ENCODE results near the gene CADM2.

GRCh38 chr3:85321892-85322291 is 363.1 kb downstream of the CADM2 start:
- TF ChIP-seq ZFX (IDR thresholded peaks at IDR 0.05; ENCODE audit: borderline replicate concordance) = no peak
- no peak for TF ChIP-seq CTCF (IDR thresholded peaks at IDR 0.05)
